Measurements from ENCODE around the gene NEBL.

Gene NEBL

DNA sequence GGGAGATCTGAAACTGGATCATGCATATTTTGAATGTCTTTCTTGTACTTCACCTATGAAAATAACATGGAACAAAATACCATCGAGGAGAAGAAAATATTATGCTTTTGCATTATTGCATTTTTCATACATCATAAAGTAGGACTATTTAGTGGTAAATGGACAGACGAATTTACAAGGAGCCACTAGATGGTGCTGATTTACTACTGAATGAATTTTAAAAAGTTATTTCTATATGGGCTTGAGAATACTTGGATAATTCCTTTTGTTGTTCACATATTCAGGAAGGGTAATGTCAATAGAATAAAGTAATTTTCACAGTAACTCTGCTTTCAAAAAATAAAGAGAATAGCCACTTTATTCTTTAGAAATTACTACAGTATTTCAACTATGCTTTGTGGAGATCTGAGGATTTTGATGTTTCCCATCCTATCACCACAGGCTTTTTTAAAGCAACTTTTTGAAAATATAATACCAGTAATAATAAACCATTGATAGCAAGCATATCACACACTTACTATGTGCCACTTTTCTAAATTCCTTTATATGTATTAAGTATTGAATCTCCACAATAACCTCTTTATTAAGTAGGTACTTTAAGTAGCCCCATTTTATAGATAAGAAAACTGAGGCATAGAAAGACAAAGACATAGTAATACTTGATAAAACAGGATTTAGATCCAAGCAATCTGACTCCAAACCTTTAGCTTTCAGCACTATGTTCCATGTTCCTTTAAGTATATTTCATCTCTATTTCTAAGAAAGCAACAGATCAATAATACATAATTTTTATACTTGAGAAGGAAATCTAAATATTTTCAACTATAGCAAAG is 38.6 kb downstream of the NEBL start:
- no peak for DNase-seq

DNA sequence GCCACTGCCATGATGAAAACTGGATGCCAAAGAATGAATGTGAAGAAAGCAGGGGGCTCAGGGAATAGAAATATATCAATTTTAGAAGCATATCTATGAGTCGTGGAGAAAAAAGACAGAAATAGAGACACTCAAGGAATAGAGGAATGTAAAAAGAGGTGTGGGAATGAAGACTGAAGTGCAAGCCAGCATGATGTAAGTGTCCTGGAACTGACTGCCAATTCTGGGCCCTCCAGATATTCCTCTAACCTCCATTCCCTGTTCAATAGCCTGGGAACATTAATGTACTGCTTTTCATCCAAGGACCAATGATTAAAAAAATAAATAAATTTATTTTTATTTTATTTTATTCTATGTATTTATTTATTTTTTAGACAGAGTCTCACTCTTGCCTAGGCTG is 40.6 kb downstream of the NEBL start:
- no peak for DNase-seq

DNA sequence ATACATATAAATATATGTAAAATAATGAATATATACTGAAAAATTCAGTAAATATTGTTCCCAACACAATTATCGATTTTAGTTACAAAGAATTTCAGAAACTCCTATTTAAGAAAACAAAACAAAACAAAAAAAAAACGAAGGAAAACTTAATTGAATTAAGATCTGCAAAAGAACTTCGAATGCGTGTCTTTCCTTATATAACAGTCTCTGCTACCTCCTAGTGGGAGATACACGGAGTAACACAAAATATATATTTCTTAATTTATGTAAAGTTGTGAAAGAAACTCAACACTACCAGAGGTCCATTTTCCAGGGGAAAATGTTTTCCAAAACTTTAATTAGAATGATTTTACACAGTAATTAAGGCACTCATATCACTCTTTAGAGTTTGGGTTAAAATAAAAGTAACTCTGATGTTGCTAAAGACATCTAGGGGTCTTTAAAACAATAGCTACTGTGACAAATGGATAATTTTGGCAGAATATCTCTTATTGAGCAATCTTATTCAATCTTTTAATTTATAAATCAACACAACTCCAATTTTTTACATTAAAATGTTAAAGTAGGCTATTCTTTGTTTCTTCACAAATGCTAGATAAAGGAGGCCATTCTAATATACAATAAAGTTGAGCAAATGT is 41.6 kb downstream of the NEBL start:
- no peak for DNase-seq

DNA sequence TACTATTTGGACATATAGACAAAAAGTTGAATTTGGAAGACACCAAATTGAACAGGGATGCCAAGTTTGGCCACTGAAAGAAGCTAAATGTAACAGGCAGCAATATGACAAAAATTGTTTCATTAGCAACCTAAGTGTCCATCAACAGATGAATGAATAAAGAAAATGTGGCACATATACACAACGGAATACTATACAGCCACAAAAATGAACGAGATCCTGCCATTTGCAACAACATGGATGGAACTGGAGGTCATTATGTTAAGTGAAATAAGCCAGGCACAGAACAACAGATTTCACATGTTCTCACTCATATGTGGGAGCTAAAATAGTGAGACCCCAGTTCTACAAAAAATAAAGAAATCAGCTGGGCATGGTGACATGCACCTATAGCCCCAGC is 43.8 kb downstream of the NEBL start:
- no peak for DNase-seq

DNA sequence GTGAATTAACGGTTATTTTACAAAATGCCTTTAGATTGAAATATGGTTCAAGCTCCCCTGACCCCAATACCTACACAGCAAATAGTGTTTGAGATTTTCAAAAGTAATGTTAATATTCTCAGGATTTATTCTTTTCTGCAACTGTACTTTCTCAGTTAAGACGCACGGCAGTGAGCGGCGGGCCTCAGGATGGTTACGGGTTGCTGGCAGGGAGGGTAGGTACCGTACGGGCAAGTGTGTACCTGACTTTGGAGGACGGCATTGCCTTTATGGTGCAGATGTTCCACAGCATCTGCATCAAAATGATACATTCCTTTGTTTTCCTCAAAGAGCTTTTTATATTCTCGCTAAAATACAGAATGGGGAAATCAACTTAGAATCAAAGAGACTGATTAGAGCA is 44.8 kb downstream of the NEBL start:
- DNase-seq = no peak

DNA sequence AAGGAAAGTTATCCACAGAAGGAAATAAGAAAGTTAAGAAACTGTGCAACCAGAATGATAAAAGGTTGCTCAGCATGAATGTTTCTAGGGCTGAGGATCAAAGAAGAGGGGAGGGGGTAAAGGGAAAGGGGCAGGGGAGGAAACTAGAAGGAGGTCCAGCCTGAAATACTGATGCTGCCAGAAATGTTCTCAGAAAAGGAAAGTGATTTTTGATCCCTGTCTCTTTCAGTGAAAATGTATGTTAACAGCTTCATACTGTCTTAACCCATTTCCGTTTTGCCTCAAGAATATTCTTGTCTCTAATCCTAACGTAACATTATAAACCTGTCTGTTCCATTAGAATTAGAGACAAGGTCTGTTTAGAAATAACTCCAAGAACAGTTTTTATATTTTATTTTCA is 49.6 kb downstream of the NEBL start:
- DNase-seq = no peak

DNA sequence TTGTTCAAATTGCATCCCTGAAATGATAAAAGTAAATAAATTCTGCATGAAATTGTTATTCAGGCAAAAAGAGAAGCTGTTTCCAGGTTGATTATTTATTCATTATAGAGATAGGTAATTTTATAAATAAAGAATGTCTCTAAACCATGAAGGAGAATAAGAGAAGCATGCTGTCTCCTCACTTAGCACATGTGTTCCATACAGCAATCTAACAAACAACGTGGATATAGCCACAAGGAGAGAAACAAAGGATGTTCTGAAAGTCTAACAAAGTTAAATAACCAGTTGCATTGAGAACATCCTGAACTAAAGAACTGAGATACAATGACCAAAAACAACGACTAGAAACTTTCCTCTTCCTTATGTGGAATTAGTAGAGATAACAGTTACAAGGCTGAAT is 50.8 kb downstream of the NEBL start:
- DNase-seq = no peak

DNA sequence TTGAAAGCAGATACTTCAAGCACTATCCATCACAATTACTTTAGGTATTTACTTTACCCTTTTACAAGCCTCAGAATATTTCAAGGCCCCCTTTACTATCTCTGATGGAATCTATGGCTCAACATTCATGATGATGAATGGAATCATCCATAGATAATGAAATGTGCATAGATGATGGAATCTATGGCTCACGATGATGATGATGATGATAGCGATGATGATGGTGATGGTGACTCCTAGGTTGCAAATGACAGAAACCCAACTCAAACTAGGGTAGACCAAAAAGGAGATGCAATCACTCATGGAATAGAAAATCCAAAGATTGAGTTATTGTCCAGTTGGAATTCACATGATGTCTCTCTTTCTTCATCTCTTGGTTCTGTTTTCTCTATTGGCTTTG is 55.7 kb downstream of the NEBL start:
- DNase-seq = no peak

DNA sequence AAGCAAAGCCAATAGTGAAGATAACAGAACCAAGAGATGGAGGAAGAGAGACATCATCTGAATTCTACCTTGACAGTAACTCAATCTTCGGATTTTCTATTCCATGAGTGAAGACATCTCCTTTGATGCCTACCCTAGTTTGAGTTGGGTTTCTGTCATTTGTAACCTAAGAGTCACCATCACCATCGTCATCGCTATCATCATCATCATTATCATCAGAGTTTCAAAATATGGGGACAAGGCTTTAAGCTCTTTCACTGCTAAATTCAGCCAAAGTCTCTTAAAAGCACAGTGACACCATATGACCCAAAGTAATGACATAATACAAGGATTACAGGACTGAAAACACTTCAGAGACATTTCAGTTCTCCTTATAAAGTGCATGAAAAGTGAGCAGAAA is 57.2 kb downstream of the NEBL start:
- DNase-seq = no peak

DNA sequence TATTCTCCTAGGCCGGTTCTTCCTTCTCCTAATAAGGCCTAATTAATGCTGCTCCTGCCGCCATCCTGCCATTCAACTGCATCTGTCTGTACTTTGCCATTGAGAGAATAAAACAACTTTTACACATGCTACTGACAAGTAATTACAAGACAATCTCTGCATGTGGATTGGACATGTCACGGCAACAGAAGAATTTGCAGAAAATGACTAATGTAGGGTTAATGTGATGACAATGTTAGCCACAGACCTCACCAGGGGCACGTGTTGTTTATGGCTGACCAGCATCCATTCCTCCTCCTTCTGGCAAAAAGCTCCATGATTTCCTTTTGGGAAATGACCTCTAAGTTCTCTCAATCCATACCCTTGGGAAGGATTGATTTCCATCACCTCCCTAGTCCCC is 58.0 kb downstream of the NEBL start:
- DNase-seq = no peak

DNA sequence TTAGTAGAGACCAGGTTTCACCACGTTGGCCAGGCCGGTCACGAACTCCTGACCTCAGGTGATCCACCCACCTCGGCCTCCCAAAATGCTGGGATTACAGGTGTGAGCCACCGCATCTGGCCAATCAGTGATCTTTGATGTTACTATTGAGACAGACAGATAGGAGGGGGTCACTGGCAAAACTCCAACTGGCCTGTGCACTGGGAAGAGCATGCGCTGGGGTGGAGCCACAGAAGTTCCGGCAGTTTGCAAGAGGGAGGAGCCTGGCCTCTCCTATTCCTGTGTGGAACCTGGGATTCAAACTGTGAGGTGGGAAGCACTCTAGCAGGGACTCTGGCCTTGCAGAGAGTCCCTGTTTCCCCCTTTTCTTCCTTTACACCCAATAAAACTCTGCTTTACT is 60.7 kb downstream of the NEBL start:
- no peak for DNase-seq

DNA sequence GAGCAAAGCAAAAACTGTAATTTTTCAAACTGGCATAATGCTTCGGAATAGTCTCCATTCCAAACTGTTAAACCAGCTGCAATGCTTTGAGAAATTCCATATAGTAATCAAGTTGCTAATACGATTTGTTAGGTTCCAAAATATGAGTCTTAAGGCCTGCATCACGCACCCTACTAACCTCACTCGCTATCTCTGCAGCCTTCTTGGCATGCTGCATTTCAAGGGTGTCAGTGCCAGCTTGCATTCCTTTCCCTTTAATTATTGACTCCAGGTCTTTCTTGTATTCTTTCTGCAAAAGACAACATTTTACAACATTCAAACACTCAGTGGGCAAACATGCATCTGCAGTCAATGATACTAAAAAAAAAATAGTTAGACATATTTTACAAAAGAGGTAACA is 61.8 kb downstream of the NEBL start:
- no peak for DNase-seq

DNA sequence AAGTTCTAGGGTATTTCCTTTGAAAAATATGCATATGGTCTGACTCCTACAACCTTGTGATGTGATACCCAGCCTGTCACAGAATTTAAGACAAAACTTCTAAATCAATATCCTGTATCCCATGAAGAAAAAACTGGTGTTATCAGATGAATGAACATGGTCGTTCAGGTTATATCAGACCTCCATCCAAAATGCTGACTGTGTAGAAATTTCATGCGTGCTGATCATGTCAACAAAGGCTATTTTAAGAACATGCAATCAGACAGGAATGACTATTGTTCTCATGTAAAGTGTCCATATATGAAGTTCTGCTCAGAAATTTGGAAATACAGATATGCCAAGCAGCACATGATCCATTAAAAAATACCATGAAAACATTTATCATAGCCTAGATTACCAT is 62.3 kb downstream of the NEBL start:
- no peak for DNase-seq

DNA sequence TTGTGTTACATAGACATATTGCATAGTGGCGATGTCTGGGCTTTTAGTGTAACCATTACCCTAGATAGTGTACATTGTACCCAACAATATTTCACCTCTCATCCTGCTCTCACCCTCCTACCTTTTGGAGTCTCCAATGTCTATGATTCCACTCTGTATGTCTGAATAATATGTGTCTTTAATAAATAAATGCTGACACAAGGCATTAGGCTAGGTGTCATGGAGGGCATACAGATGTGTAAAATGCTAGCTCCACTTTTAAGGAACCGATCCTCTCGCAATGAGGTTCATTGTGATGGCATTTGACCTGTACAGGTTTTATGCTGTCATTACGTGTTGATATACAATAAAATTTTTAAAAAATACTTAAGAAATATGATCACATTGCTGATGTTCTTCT is 74.3 kb downstream of the NEBL start:
- no peak for DNase-seq

DNA sequence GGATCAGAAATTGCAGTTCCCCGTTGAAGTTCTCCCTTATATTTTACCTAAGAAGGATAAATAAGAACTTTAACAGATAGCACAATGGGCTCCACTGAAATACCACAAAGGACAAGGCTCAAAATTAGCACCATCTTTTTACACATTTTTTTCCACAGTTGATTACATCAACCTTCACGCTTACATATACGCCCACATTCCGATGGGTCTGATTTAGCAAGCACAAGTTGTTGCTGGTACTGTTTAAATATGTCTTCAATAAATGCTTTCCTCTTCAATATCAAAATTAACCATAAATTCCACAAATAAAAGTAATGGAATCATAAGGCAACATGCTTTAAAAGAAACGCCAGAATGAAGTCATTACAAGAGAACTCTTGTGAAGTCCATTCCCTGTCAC is 79.5 kb downstream of the NEBL start:
- DNase-seq = no peak

DNA sequence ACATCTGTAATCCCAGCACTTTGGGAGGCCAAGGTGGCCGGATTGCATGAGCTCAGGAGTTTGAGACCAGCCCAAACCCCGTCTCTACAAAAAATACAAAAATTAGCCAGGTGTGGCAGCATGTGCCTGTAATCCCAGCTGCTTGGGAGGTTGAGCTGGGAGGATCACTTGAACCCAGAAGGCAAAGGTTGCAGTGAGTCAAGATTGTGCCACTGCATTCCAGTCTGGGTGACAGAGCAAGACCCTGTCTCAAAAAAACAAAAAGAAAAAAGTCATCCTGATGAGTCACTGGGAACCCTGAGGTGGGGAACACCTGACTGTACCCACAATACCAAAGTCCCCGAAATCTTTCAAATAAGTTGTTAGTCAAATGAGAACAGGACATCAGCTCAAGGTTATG is 80.0 kb downstream of the NEBL start:
- no peak for DNase-seq

DNA sequence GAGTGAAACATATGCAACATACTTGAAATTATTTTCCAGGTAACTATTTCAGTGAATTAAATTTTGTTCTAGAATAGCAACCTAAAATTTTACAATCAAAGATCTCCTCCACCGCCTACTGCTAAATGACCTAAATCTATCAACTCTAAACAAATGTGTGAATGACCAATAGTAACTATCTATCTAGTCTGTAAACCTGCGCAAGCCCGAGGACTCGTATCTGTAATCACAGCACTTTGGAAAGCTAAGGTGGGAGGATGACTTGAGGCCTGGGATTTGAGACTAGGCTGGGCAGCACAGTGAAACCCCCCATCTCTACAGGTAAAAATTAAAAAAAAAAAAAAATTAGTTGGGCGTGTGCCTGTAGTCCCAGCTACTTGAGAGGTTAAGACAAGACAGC is 83.0 kb downstream of the NEBL start:
- no peak for DNase-seq

DNA sequence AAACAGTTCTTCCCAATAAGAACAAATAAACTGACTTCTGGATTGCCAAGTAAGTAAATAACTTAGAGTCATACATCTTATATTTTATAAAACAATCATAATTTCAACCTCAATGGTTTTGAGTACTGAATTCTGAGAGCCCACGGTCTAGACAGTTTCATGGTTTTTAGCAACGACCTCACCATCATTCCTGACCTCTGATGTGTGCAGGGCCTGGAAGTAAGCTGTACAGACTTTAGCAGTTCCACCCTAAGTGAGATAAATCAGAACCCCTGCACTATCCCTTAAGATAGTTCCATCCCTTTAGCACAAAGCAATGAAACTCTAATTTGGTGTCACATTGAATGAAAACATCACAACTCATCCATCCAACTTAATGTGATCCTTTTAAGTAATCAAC is 86.0 kb downstream of the NEBL start:
- no peak for DNase-seq

DNA sequence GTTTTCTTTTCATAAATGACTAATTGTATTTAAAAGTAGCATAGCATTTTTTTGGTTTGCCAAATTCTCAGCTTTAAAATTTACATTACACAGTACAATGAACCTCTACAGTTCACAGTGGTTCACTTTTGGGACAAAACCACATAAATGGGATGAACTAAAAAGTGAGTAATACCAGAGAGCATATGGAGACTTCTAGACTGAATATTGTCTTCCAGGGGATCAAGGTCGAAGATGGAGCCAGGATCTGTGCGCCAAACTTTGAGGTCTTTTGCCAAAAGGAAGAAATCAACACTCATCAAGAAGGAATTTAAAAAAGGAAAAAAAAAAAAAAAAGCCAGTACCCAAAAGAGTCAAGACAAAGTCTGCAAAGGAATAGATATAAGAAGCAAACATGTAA is 87.5 kb downstream of the NEBL start:
- DNase-seq = no peak

DNA sequence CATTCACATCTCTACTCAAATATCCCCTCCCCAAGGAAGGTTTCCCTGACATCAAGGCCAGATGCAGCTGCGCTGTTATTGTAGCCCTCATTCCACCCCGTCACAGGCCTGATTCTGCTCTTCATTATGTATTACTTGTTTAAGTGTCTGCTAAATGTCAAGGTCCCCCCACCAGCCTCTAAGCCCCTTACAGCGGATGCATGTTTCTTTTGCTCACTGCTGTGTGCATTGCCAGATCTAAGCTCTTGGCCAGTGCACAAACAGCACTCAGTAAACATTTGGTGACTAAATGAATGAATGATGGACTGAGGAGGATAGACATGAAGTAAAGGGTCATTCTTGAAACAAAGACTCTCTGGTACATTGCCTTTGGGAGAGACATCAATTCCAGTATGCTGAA is 90.6 kb downstream of the NEBL start:
- DNase-seq = no peak

DNA sequence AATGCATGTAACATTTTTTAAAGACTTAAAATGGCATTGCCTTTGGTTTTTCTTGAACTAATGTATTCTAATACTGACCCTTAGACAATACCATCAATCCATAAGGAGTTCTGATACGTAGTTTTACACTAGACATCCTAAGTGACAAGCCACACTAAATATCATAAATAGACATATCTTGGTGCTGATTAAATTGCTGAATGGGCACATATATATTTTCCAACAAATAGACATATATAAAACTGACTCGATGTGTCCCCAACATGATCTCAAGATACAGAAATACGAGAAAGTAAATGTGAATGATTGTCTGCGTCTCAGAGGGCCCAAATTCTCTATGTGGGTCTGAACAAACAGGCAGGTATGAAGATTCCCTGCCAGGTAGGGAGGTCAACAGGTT is 99.8 kb downstream of the NEBL start:
- DNase-seq = no peak

DNA sequence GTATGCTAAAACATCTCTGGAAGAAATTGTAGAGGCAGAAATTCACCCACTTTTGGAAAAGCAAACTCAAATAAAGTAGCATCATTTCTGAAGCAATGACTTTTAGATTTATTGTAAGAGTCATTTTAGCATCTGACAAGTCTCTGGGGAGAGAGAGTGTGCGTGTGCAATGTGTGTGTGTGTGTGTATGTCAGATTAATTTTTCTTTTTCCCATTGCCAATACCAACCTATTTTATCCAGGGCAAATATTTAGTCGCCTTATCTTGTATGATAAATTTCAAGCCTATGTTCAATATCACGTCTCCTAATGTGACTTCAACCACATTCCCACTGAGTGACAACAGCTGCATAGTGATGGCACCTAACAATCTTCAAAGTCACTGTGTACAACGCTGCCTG is 101.7 kb downstream of the NEBL start:
- DNase-seq = no peak

DNA sequence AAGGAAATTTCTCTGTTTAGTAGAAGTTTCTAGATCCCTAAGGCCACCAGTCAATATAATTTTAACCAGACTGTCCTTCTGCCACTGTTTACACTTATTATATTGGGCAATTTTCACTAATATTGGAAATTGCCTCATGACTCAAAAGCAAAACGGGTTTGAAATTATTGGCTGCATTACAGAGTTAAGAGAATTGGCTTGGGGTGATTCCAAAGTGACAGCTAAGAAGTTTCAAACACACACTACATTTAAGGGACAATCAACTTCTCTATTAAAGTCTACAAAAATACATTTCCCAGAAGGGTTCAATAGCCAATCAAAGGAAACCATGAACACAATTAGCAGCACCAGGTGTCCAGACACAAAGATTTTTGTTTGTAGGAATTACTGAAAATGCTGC is 111.9 kb downstream of the NEBL start:
- DNase-seq = no peak

DNA sequence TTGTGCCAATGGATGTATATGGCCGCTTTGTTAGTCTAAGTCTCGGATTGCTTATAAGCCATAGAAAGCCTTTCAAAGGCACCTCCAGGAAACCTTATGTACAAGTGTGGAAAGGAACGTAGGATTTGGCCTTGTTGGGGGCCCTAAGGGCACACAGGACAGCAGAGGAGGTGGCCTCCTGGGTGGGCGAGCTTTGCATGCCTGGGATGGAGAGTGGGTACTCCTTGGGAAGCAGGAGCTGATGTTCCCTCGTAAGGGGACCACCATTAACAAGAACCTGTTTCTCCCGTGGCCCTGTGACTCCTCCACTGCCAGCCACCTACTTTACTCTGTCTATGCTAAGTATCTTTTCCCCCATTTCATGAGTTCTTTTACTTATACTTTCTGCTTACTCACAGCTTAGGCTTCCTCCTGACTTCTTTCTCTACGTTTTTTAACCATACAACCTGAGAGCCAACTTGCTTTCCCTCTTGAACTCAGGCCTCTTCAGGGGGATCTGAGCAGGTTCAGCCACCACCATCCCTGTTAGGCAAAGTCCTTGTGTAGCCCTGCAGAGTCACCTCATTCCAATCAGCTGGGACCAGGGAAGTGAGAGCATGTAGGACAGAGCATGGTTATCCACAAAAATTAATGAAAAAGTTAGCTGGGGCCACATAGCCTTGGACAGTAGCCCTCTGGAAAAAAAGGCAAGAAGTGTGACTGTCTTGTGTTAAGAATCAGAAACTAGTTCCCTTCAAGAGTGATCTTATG is 118.9 kb downstream of the NEBL start:
- no peak for DNase-seq

Data from stimulated activated CD4-positive, alpha-beta T cell treated with anti-CD3 and anti-CD28 coated beads, Interleukin-15, amount 100 ng/mL, for 24 hours (primary cell).